Right lobe of liver (tissue), 4 donors: Measurements from ENCODE around the gene LAMC2.
"Not testable (repeated sequence)": the region's sequence is repeated elsewhere in the genome, so short reads cannot be mapped to it uniquely, and the experiment has no call there.

Experiments
- CTCF ChIP-seq, 4 donors: fragments of 200-600 bp in 3 of 4; fragments of 450-650 bp in 1 of 4; IDR thresholded peaks; one replicate each; pipeline versions ENCODE4 v1.5.1 to v1.8.0; 2016 to 2022; ENCODE audit warnings: antibody characterized with exemption in 4 of 4, mild to moderate bottlenecking in 2 of 4
- POLR2A ChIP-seq: fragments of 450-650 bp; IDR thresholded peaks from one replicate; pipeline ENCODE4 v1.6.1; 2017; ENCODE audit warnings: antibody characterized with exemption, mild to moderate bottlenecking
- donor health status: DM: no; HTN: no; CAD: no.
- donor health status: DM: no; HTN: no; CAD: no.
- donor health status: DM: no; HTN: yes; CAD: no.

GRCh38 chr1:183150032-183150431 lies 36.0 kb upstream of the LAMC2 start:
- not testable (repeated sequence) for TF ChIP-seq CTCF (IDR thresholded peaks at IDR 0.05); POLR2A
